Fibroblast of the aortic adventitia (primary cell): ENCODE data around the gene STC2. TPM values are rescaled to one million over a fixed set of nuclear protein-coding genes. Genes with fewer than 3 reads are reported as not detected.

ENCODE experiments used
- DNase-seq: peaks from one replicate; pipeline ENCODE4 v3.0.0-alpha.2; 2010; ENCODE audit warnings: low read depth
- H3K4me3 ChIP-seq: 2 replicates; pipeline ENCODE4 v1.5.1; 2011; ENCODE audit warnings: low read depth, mild to moderate bottlenecking, control low read depth, low read length, moderate library complexity
- CTCF ChIP-seq: IDR thresholded peaks from 2 replicates; pipeline ENCODE4 v1.5.1; 2011; ENCODE audit warnings: mild to moderate bottlenecking, low read length, control low read depth, inconsistent platforms; ENCODE audit not compliant: insufficient read depth
- total RNA-seq: library from RNA; depleted of rRNA; stranded (reverse); fragments of >200 nt; gene quantifications from 2 replicates; pipeline ENCODE4 v1.2.3, GENCODE V29; 2012; ENCODE audit warnings: low replicate concordance

The STC2 gene
- total RNA-seq, 1 donor: 400 TPM

GRCh38 chr5:173328844-173329490 is 753 bp upstream of the STC2 start:
- peak; percentile 78 for DNase-seq
- peak overlapping the region; percentile 90 for H3K4me3 ChIP-seq
- TF ChIP-seq CTCF: no peak

GRCh38 chr5:173327084-173327947 is 898 bp downstream of the STC2 start:
- DNase-seq: peak; percentile 68
- peak overlapping the region; percentile 90 for H3K4me3 ChIP-seq
- peak; percentile 5 for TF ChIP-seq CTCF

- DNase-seq: peak; percentile 87
- no peak for TF ChIP-seq CTCF
- H3K4me3 ChIP-seq: peak overlapping the region; percentile 90
Observed at GRCh38 chr5:173326501-173326960, 1.7 kb downstream of the STC2 start.

GRCh38 chr5:173325091-173325698 is 3.0 kb downstream of the STC2 start:
- no peak for DNase-seq
- TF ChIP-seq CTCF: no peak
- peak overlapping the region; percentile 90 for H3K4me3 ChIP-seq

- H3K4me3 ChIP-seq: peak overlapping the region; percentile 90
- peak; percentile 92 for DNase-seq
- TF ChIP-seq CTCF: no peak
Observed at GRCh38 chr5:173324115-173325001, 3.9 kb downstream of the STC2 start.

- DNase-seq: no peak
- TF ChIP-seq CTCF: no peak
- H3K4me3 ChIP-seq: peak overlapping the region; percentile 90
Observed at GRCh38 chr5:173323799-173324114, 4.5 kb downstream of the STC2 start.
